Neural progenitor cell (in vitro differentiated cells): Measurements from ENCODE around the gene SLC47A2. TPM values are rescaled to one million over a fixed set of nuclear protein-coding genes. Genes with fewer than 3 reads are reported as not detected.

Experiments used
- DNase-seq: peaks from one replicate; pipeline ENCODE4 v3.0.0-alpha.2; 2016; ENCODE audit warnings: low spot score
- H2AFZ ChIP-seq: fragments of 200-600 bp; sonication (generic); replicated peaks from 2 replicates; pipeline ENCODE4 v1.6.1; 2016; ENCODE audit warnings: antibody characterized with exemption
- H3F3A ChIP-seq: fragments of 200-600 bp; sonication (generic); 2 replicates; pipeline ENCODE4 v1.6.1; 2016; ENCODE audit warnings: antibody characterized with exemption, low read depth
- H3K27ac ChIP-seq: fragments of 200-600 bp; sonication (generic); 2 replicates; pipeline ENCODE4 v1.5.1; 2016; ENCODE audit warnings: mild to moderate bottlenecking
- H3K27me3 ChIP-seq: fragments of 200-600 bp; sonication (generic); 2 replicates; pipeline ENCODE4 v1.6.1; 2016; ENCODE audit warnings: mild to moderate bottlenecking, moderate library complexity
- H3K36me3 ChIP-seq: fragments of 200-600 bp; sonication (generic); 2 replicates; pipeline ENCODE4 v1.5.1; 2016
- H3K4me1 ChIP-seq: fragments of 200-600 bp; sonication (generic); 2 replicates; pipeline ENCODE4 v1.6.1; 2016; ENCODE audit warnings: mixed run types
- H3K4me2 ChIP-seq: fragments of 200-600 bp; sonication (generic); 2 replicates; pipeline ENCODE4 v1.6.1; 2016
- H3K4me3 ChIP-seq: fragments of 200-600 bp; sonication (generic); 2 replicates; pipeline ENCODE4 v1.5.1; 2016
- H3K79me2 ChIP-seq: fragments of 200-600 bp; sonication (generic); 2 replicates; pipeline ENCODE4 v1.6.1; 2016; ENCODE audit warnings: low read depth
- H3K9ac ChIP-seq: fragments of 200-600 bp; sonication (generic); 2 replicates; pipeline ENCODE4 v1.6.1; 2016
- H3K9me3 ChIP-seq: fragments of 200-600 bp; sonication (generic); 2 replicates; pipeline ENCODE4 v1.5.1; 2016; ENCODE audit warnings: low read depth
- H4K20me1 ChIP-seq: fragments of 200-600 bp; sonication (generic); 2 replicates; pipeline ENCODE4 v1.6.1; 2016; ENCODE audit warnings: low read depth
- H3K27ac Mint-ChIP-seq: 3 replicates; pipeline ENCODE4 v1.8.0; 2021; ENCODE audit warnings: mixed read lengths
- H3K27me3 Mint-ChIP-seq: 2 replicates; pipeline ENCODE4 v1.8.0; 2022; ENCODE audit warnings: low read depth, mild to moderate bottlenecking, inconsistent platforms, moderate library complexity, mixed read lengths; ENCODE audit not compliant: insufficient read depth
- H3K36me3 Mint-ChIP-seq: 3 replicates; pipeline ENCODE4 v1.8.0; 2021; ENCODE audit warnings: mixed read lengths
- H3K4me1 Mint-ChIP-seq: 3 replicates; pipeline ENCODE4 v1.8.0; 2021; ENCODE audit warnings: mixed read lengths
- H3K4me3 Mint-ChIP-seq: 3 replicates; pipeline ENCODE4 v1.8.0; 2021; ENCODE audit warnings: mild to moderate bottlenecking, moderate library complexity, mixed read lengths
- H3K9me3 Mint-ChIP-seq: 3 replicates; pipeline ENCODE4 v1.8.0; 2020; ENCODE audit warnings: mixed read lengths
- EZH2 ChIP-seq: fragments of 200-600 bp; sonication (generic); IDR thresholded peaks from 2 replicates; pipeline ENCODE4 v1.6.1; 2017; ENCODE audit warnings: antibody characterized with exemption, mild to moderate bottlenecking, moderate library complexity
- EZH2phosphoT487 ChIP-seq: fragments of 200-600 bp; sonication (generic); IDR thresholded peaks from 2 replicates; pipeline ENCODE4 v1.6.1; 2017; ENCODE audit warnings: antibody characterized with exemption
- total RNA-seq: library from RNA; depleted of rRNA; stranded (reverse); fragments of >200 nt; gene quantifications from 2 replicates; pipeline ENCODE4 v1.2.3, GENCODE V29; 2015; ENCODE audit warnings: low replicate concordance
- TF ChIP-seq, protein P1 (sequence below): fragments of 200-600 bp; sonication (generic); IDR thresholded peaks from 2 replicates; pipeline ENCODE4 v1.5.1; 2017; ENCODE audit warnings: antibody characterized with exemption, mild to moderate bottlenecking

Gene SLC47A2
- total RNA-seq, 1 donor from 2014 or later, result 0.39 TPM

GRCh38 chr17:19663097-19663496 lies 53.3 kb downstream of the SLC47A2 start:
- Mint-ChIP-seq H3K36me3 (peaks cover 32% of the 10 kb centered on the region), H3K27me3 (peaks cover 2% of the 10 kb centered on the region)
- H3K79me2 ChIP-seq, result peaks cover 8% of the 10 kb centered on the region

GRCh38 chr17:19661121-19661520 lies 55.3 kb downstream of the SLC47A2 start:
- peaks cover 1% of the 10 kb centered on the region for H3K9me3 Mint-ChIP-seq

More at GRCh38 chr17:19663097-19663496, 53.3 kb downstream of the SLC47A2 start:
- DNase-seq, result no peak
- H3K9ac ChIP-seq, result no peak overlapping the region
- Mint-ChIP-seq H3K4me3 (no peak overlapping the region), H3K4me1 (no peaks in the 10 kb centered on the region), H3K27ac (no peak overlapping the region), H3K9me3 (no peaks in the 10 kb centered on the region)
- peaks cover 8% of the 10 kb centered on the region for H4K20me1 ChIP-seq
- TF ChIP-seq EZH2phosphoT487, result no peak
- TF ChIP-seq, protein P1, sequence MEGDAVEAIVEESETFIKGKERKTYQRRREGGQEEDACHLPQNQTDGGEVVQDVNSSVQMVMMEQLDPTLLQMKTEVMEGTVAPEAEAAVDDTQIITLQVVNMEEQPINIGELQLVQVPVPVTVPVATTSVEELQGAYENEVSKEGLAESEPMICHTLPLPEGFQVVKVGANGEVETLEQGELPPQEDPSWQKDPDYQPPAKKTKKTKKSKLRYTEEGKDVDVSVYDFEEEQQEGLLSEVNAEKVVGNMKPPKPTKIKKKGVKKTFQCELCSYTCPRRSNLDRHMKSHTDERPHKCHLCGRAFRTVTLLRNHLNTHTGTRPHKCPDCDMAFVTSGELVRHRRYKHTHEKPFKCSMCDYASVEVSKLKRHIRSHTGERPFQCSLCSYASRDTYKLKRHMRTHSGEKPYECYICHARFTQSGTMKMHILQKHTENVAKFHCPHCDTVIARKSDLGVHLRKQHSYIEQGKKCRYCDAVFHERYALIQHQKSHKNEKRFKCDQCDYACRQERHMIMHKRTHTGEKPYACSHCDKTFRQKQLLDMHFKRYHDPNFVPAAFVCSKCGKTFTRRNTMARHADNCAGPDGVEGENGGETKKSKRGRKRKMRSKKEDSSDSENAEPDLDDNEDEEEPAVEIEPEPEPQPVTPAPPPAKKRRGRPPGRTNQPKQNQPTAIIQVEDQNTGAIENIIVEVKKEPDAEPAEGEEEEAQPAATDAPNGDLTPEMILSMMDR, result no peak
- no peak for TF ChIP-seq EZH2
- no peak overlapping the region for H3K27ac ChIP-seq
- peaks cover 7% of the 10 kb centered on the region for H3F3A ChIP-seq
- H3K9me3 ChIP-seq, result no peaks in the 10 kb centered on the region
- no peaks in the 10 kb centered on the region for H3K27me3 ChIP-seq
- no peak overlapping the region for H2AFZ ChIP-seq
- H3K4me2 ChIP-seq, result no peak overlapping the region
- H3K36me3 ChIP-seq, result peaks cover 9% of the 10 kb centered on the region
- peaks cover 11% of the 10 kb centered on the region for H3K4me1 ChIP-seq
- no peak overlapping the region for H3K4me3 ChIP-seq

DNA sequence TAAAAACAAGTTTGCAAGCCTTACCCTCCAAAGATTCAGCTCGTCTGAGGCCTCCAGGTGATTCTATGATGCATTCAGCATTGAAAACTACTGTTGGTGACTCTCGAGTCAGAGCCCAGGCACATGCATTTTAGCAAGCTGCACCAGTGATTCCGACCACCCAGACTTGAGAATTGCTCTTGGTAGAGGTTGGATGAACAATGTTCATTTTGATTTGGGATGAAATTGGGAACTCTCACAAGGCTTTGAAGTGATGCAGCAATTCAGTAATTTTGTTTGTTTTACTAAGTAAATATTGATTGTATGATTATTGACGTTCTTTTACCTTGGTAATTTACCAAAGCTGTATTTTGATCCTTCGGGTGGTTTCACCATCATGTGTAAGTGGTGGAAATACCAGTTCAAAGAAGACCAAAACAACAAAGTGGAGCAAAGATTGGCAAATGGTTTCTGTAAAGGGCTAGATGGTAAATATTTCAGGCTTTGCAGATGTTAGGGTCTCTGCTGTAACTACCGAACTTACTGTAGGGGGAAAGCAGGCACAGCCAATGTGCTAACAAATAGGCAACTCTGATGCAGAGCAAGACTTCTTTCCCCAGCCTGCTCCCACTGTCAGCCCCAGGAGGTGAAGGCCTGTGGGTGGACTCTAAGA lies 56.0 kb downstream of the SLC47A2 start:
- peaks cover 11% of the 10 kb centered on the region for H3K36me3 ChIP-seq

More at GRCh38 chr17:19661121-19661520, 55.3 kb downstream of the SLC47A2 start:
- Histone ChIP-seq H3K4me1 (peaks cover 11% of the 10 kb centered on the region), H3K79me2 (peaks cover 16% of the 10 kb centered on the region), H3K27ac (no peak overlapping the region), H3K9ac (no peak overlapping the region), H4K20me1 (peaks cover 8% of the 10 kb centered on the region), H2AFZ (no peak overlapping the region), H3K4me2 (no peak overlapping the region), H3F3A (peaks cover 7% of the 10 kb centered on the region), H3K4me3 (no peak overlapping the region), H3K27me3 (no peaks in the 10 kb centered on the region), H3K9me3 (no peaks in the 10 kb centered on the region), H3K36me3 (peaks cover 9% of the 10 kb centered on the region)
- TF ChIP-seq EZH2phosphoT487 (no peak), EZH2 (no peak)
- TF ChIP-seq, protein P1, result no peak
- no peaks in the 10 kb centered on the region for H3K4me1 Mint-ChIP-seq
- peaks cover 47% of the 10 kb centered on the region for H3K36me3 Mint-ChIP-seq
- no peak for DNase-seq
- no peak overlapping the region for H3K27ac Mint-ChIP-seq
- H3K4me3 Mint-ChIP-seq, result no peak overlapping the region
- H3K27me3 Mint-ChIP-seq, result peaks cover 4% of the 10 kb centered on the region

More for the DNA sequence above, 56.0 kb downstream of the SLC47A2 start:
- H3K27me3 ChIP-seq, result no peaks in the 10 kb centered on the region
- Mint-ChIP-seq H3K27me3 (peaks cover 4% of the 10 kb centered on the region), H3K4me3 (no peak overlapping the region), H3K36me3 (peaks cover 52% of the 10 kb centered on the region), H3K9me3 (peaks cover 3% of the 10 kb centered on the region), H3K27ac (no peak overlapping the region), H3K4me1 (no peaks in the 10 kb centered on the region)
- H3K9me3 ChIP-seq, result no peaks in the 10 kb centered on the region
- peaks cover 19% of the 10 kb centered on the region for H3K79me2 ChIP-seq
- no peak for DNase-seq
- H3K4me3 ChIP-seq, result no peak overlapping the region
- H3F3A ChIP-seq, result peaks cover 7% of the 10 kb centered on the region
- H3K9ac ChIP-seq, result no peak overlapping the region
- H4K20me1 ChIP-seq, result peaks cover 8% of the 10 kb centered on the region
- no peak overlapping the region for H3K4me2 ChIP-seq
- peaks cover 10% of the 10 kb centered on the region for H3K4me1 ChIP-seq
- TF ChIP-seq EZH2 (no peak), EZH2phosphoT487 (no peak)
- TF ChIP-seq, protein P1, result no peak
- H2AFZ ChIP-seq, result no peak overlapping the region
- H3K27ac ChIP-seq, result no peak overlapping the region
